DMS79 (cell line): ENCODE data around the gene UACA.
"Not testable (repeated sequence)": the region's sequence is repeated elsewhere in the genome, so short reads cannot be mapped to it uniquely, and the experiment has no call there.

ENCODE experiments used
- DNase-seq: peaks from one replicate; lab custom pipeline; 2025; lab: John Stamatoyannopoulos, UW

The UACA gene

GRCh38 chr15:70753101-70753829 is 10.1 kb downstream of the UACA start:
- DNase-seq = no peak

- DNase-seq = no peak
Measured at GRCh38 chr15:70752193-70752635, 11.1 kb downstream of the UACA start.

- no peak for DNase-seq
Measured at GRCh38 chr15:70750203-70750869, 13.0 kb downstream of the UACA start.

GRCh38 chr15:70748281-70748747 is 15.0 kb downstream of the UACA start:
- no peak for DNase-seq

GRCh38 chr15:70746598-70746997 is 16.8 kb downstream of the UACA start:
- not testable (repeated sequence) for DNase-seq

- no peak for DNase-seq
Measured at GRCh38 chr15:70742928-70743327, 20.4 kb downstream of the UACA start.

- no peak for DNase-seq
Measured at GRCh38 chr15:70741677-70742293, 21.6 kb downstream of the UACA start.

- no peak for DNase-seq
Measured at GRCh38 chr15:70741107-70741531, 22.2 kb downstream of the UACA start.

- DNase-seq = not testable (repeated sequence)
Measured at GRCh38 chr15:70735040-70735439, 28.3 kb downstream of the UACA start.

- no peak for DNase-seq
Measured at GRCh38 chr15:70729164-70729563, 34.2 kb downstream of the UACA start.

- no peak for DNase-seq
Measured at GRCh38 chr15:70726753-70727152, 36.6 kb downstream of the UACA start.

GRCh38 chr15:70723927-70724326 is 39.4 kb downstream of the UACA start:
- DNase-seq = no peak

- no peak for DNase-seq
Measured at GRCh38 chr15:70723122-70723422, 40.3 kb downstream of the UACA start.

GRCh38 chr15:70722266-70723121 is 40.9 kb downstream of the UACA start:
- no peak for DNase-seq

- DNase-seq = no peak
Measured at GRCh38 chr15:70720228-70721016, 42.9 kb downstream of the UACA start.

- DNase-seq = no peak
Measured at GRCh38 chr15:70717237-70717793, 46.0 kb downstream of the UACA start.

- DNase-seq = no peak
Measured at GRCh38 chr15:70715840-70716485, 47.4 kb downstream of the UACA start.

- DNase-seq = no peak
Measured at GRCh38 chr15:70714565-70714964, 48.8 kb downstream of the UACA start.

GRCh38 chr15:70714015-70714414 is 49.3 kb downstream of the UACA start:
- DNase-seq = no peak

- no peak for DNase-seq
Measured at GRCh38 chr15:70712271-70712670, 51.1 kb downstream of the UACA start.

GRCh38 chr15:70710714-70711113 is 52.6 kb downstream of the UACA start:
- DNase-seq = no peak
